HepG2 (cell line): ENCODE data around the gene KIF20A. TPM values are rescaled to one million over a fixed set of nuclear protein-coding genes. Genes with fewer than 3 reads are reported as not detected.

ENCODE experiments used
- ISX ChIP-seq: sonication (generic); formaldehyde crosslinking; conservative IDR thresholded peaks from 2 replicates; pipeline ENCODE4 v1.5.0; 2020; ENCODE audit warnings: missing genetic modification reagents
- MNT ChIP-seq: fragments of 450-650 bp; IDR thresholded peaks from 2 replicates; pipeline ENCODE4 v1.6.1; 2016
- MTF2 ChIP-seq: sonication (generic); formaldehyde crosslinking; IDR thresholded peaks from 2 replicates; pipeline ENCODE4 v1.5.0; 2020; ENCODE audit warnings: missing genetic modification reagents, borderline replicate concordance
- ZNF776 ChIP-seq: sonication (generic); formaldehyde crosslinking; IDR thresholded peaks from 2 replicates; pipeline ENCODE4 v1.4.0; 2020; ENCODE audit warnings: mild to moderate bottlenecking, missing genetic modification reagents
- ZSCAN29 ChIP-seq: sonication (generic); formaldehyde crosslinking; conservative IDR thresholded peaks from 2 replicates; pipeline ENCODE4 v1.4.0; 2020; ENCODE audit warnings: mild to moderate bottlenecking, missing genetic modification reagents
- ZXDC ChIP-seq: sonication (generic); formaldehyde crosslinking; IDR thresholded peaks from 2 replicates; pipeline ENCODE4 v1.5.0; 2020; ENCODE audit warnings: mild to moderate bottlenecking, missing genetic modification reagents
- polyA plus RNA-seq, 8 experiments: library from polyadenylated mRNA; depleted of rRNA in 3 of 8; stranded (reverse) in 7 of 8; unstranded in 1 of 8; fragments of >200 nt; fragmentation: Illumina TruSeq in 4 of 8; extraction: Trizol in 4 of 8; gene quantifications; 2 replicates each; pipeline versions ENCODE4 v1.2.1 to v1.2.3, GENCODE V29; 2011 to 2016; ENCODE audit warnings: low read depth in 4 of 8, missing spikeins in 1 of 8, mixed read lengths in 1 of 8; ENCODE audit not compliant: insufficient read depth in 1 of 8
- total RNA-seq, 5 experiments: library from RNA; depleted of rRNA; stranded (reverse); fragments of >200 nt; fragmentation: Illumina TruSeq; extraction: Trizol; gene quantifications; 2 replicates each; pipeline ENCODE4 v1.2.3, GENCODE V29; 2016; ENCODE audit warnings: low read depth in 1 of 5
- TF ChIP-seq, protein P1 (sequence below): sonication (generic); formaldehyde crosslinking; IDR thresholded peaks from 2 replicates; pipeline ENCODE4 v1.8.1; 2023; ENCODE audit warnings: mild to moderate bottlenecking, missing genetic modification reagents
- TF ChIP-seq, protein P2 (sequence below): sonication (generic); formaldehyde crosslinking; IDR thresholded peaks from 2 replicates; pipeline ENCODE4 v1.5.1; 2020; ENCODE audit warnings: missing genetic modification reagents, mild to moderate bottlenecking, borderline replicate concordance

KIF20A gene
- total and polyA plus RNA-seq, 2 of the 13 experiments (the other 11 are each of a cell fraction or from before 2014, with no cell fraction given) = 17.1 to 66.8 TPM

DNA sequence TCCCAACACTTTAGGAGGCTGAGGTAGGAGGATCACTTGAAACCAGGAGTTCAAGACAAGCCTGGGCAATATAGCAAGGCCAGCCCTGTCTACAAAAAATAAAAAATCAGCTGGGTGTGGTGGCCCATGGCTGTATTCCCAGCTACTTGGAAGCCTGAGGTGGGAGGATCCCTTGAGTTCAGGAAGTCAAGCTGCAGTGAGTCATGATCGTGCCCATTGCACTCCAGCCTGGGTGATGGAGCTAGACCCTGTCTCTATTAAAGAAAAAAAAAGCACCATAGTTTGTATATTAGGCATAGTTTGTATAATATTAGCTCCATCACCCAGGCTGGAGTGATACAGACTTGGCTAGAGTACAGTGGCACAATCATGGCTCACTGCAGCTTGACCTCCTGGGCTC is 30.1 kb upstream of the KIF20A start (continued):
- TF ChIP-seq ZXDC (CRISPR knock-in tag) (no peak), ISX (no peak), MNT (no peak), MTF2 (CRISPR knock-in tag) (no peak), ZNF776 (CRISPR knock-in tag) (no peak), ZSCAN29 (CRISPR knock-in tag) (no peak)
- TF ChIP-seq, protein P1, sequence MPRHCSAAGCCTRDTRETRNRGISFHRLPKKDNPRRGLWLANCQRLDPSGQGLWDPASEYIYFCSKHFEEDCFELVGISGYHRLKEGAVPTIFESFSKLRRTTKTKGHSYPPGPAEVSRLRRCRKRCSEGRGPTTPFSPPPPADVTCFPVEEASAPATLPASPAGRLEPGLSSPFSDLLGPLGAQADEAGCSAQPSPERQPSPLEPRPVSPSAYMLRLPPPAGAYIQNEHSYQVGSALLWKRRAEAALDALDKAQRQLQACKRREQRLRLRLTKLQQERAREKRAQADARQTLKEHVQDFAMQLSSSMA (CRISPR knock-in tag) = no peak
- TF ChIP-seq, protein P2, sequence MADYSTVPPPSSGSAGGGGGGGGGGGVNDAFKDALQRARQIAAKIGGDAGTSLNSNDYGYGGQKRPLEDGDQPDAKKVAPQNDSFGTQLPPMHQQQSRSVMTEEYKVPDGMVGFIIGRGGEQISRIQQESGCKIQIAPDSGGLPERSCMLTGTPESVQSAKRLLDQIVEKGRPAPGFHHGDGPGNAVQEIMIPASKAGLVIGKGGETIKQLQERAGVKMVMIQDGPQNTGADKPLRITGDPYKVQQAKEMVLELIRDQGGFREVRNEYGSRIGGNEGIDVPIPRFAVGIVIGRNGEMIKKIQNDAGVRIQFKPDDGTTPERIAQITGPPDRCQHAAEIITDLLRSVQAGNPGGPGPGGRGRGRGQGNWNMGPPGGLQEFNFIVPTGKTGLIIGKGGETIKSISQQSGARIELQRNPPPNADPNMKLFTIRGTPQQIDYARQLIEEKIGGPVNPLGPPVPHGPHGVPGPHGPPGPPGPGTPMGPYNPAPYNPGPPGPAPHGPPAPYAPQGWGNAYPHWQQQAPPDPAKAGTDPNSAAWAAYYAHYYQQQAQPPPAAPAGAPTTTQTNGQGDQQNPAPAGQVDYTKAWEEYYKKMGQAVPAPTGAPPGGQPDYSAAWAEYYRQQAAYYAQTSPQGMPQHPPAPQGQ = no peak
